GM19468 (cell line): ENCODE results near the gene TBL1Y.

Experiments
- ATAC-seq: cut with Tn5 transposase; IDR thresholded peaks from one replicate; pipeline ENCODE4 v1.9.1; 2021; ENCODE audit warnings: mild to moderate bottlenecking, moderate library complexity, moderate number of reproducible peaks; ENCODE audit not compliant: unreplicated experiment; ENCODE audit errors: extremely low read depth

TBL1Y gene

DNA sequence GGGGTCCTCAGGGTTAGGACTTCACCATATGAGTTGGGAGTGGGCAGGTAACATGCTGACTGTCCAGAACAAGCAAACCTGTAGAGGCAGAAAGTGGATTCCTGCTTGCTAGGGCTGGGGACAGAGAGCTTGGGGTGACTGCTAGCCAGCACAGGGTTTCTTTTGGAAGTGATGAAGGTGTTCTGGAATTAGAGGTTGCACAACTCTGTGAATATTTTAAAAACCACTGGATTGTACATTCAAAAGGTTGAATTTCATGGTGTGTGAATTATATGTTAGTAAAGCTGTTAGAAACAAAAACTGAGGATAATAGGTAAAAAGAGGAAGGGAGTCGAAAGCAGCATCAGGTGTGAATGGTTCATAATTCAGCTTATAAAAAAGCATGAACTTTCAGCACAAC, 57.7 kb downstream of the TBL1Y start:
- no peak for ATAC-seq

DNA sequence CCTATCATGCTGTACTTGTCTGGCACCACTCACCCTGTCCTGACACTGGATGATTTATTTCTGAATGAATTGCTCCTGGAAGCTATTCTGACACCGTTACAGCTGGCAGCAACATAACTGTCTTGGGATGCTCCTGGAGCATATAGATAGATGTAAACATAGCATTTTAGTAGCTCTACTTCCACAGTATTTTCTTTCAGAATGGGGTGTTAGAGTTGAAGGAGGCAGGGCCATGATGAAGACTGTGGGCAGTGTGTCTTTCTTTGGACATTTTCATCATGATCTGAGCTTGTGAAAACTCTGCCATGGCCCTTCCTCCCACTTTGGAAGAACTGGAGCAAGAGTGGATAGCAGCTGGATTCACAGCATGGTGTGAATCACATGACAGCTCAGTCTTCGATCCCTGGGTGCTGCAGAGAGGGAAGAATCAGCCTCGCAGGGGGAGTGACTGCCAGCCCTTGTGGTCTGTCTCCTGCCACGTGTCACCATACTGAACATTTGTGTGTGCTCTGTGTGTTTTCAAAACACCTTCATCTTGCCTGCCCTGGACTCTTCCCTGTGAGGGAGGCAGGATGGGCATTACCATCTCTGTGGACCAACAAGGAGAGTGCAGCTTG, 61.9 kb downstream of the TBL1Y start:
- no peak for ATAC-seq

DNA sequence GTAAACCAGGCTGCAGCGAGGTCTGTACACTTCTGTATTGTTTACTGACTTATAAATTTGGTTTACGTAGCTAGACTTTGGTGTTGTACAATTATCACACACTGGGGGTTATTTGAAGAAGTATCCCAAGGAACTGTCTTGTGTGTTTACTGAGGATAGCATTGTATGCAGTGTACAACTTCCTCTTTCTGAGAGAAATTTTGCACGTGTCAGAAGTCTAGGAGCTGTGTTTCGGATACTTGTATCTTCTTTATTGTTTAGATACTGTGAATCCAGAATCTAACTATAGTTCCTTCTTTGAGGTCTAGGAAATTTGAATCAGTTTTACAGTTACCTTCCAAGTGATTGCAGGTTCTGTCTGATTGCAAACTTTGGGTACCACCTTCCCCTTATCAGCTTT, 64.5 kb downstream of the TBL1Y start:
- no peak for ATAC-seq

DNA sequence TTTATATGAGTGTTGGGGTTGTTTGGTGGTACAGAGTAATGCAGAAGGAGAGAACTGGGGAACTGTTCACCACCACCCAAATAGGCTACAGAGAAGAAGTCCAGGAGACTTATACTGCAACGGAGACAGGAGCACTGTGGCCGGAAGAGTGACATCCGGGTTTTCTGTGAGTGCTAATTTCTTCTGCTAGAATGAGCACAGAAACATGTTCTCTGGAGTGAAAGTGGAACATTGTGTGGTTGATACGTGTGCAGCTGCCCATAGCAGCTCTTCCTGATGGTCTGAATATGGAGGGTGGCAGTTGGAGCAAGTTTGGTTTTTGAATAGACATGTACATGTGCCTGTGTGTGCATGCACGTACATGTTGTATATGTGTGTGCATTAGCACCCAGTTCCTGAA, 67.3 kb downstream of the TBL1Y start:
- no peak for ATAC-seq

DNA sequence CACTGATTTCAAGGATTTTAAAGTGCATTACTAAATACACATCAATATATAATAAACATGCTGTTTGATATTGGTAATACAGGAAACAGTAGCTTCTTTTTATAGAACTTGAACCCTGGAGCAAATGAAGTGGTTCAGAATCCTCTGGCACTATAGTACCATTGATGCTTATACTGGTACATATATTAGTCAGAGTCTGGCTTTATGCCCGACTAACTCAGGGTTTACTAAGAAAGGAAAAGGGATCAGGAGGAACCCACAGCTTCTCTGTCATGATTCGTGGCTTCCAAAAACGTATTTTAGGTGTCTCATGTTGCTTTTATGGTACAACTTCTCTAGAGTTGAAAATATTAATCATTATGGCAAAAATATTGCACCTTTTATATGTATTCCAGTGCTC, 72.7 kb downstream of the TBL1Y start:
- ATAC-seq = no peak

DNA sequence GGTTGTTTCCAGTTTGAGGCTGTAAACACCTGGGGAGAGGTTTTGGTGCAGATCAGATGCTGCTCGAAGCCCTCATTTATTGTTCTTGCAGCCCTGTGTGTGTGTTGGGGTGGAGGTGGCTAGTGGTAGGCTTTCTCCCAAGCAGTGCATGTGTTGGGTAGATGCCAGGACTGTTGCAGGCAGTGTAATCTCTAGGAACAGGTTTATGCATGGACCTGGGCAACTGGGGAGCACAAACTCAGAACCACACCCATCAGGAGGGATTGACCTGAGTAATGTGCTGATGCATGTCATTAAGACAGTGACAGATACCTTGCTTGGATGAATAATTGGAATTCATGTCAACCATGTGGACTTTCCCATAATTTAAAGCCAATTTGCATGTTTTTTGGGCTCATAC, 77.3 kb downstream of the TBL1Y start:
- no peak for ATAC-seq

DNA sequence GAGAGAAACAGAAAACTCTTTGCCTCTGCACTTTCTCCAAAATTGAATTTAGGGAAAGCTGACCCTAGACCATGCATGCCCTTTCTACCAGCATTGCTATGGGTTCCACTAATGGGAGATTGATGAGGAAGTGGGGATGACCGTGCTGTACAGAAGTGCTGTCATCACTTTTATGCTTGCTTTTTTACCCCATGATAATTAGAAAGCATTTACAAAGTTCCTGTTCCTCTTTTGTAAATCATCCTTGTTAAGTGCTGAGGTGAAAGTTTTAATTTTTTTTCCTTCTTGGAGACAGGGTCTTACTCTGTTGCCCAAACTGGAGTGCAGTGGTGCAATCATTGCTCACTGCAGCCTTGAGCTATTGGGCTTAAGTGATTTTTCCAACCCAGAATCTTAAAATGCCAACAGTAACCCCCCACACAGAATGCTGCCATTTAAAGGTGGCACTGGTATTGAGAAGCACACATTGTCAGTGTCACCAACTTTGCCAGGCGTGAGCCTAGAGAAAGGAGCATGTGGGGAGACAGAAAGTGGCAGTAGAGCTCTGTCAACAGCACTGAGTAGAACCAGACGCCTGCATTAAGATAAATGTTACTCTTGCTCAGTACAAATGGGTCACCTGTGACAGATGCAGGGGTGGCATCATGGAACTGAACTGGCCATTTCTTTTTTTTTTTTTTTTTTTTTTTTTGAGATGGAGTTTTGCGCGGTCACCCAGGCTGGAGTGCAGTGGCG, 79.6 kb downstream of the TBL1Y start:
- no peak for ATAC-seq

DNA sequence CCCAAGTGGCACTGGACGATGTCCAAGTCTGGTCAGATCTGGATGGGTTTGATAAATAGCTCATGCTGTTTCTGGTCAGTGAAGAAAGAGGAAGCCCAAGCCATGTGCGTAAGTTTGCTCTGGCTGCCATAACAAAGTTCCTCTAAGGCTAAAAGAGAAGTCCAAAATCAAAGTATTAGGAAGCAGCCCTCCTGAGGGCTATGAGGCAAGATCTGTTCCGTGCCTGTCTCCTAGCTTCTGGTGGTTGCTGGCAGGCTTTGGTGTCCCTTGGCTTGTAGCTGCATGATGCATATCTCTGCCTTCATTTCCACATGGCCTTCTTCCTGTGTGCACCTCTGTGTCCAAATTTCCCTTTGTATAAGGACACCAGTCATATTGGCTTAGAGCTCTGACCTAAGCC, 81.5 kb downstream of the TBL1Y start:
- no peak for ATAC-seq

DNA sequence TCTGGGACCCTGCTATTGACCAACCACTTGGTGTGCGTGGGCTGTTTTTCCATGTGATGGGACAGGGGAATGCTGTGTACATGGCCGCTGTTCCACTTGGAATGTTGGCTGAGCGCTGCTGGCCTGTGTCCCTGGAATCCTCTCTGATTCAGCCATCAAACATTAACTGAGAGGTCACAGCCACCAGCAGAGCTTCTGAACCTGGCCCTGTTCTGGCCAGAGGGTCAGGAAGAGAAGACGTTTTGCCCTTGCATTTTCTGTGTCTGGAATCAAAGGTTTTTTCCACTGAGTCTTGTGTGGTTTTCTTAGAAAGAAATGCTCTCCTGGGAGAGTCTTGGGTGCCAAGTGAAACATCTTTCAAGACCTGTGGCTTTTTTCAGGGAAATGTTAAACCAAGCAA, 85.5 kb downstream of the TBL1Y start:
- no peak for ATAC-seq

DNA sequence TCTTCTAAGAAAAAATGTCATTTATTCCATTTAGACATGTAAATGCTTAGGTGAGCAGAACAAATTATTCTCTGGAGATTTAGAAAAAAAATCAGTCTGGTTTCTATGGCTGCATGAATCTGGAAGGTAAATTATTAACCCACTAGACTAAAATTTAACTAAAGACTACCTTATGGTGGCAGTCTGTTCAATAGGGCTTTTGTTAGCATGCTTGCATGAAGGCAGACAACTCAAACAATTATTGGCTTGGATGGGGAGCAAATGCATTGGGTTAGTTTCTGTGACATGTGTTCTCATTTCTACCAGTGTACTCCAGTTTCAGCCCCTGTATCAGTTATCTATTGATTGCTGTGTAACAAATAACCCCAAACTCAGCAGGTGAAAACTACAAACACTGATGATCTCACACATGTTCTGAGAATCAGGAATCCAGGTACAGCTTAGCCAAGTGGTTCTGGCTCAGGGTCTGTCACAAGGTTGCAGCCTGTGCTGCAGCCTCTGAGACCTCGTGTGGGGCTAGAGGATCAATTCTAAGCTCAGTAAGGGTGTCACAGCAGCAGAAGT, 87.1 kb downstream of the TBL1Y start:
- no peak for ATAC-seq

DNA sequence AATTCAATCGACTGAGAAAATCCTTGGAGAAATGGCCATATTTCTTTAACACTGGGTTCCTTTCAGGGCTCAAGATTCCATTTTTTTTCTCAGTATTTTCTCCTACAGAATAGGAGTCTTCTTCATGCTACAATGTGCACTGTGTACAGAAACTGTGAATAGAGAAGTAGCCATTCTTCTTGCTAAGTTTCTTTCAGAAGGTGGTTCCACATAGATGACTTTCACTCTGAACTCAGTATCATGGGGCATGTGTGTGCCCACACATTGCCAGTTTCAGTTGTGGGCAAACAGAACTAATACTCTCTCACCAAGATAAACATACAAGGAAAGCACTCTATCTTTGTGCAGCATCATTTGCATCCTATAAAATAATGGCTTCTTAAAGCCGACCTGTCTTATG, 89.4 kb downstream of the TBL1Y start:
- ATAC-seq = no peak

DNA sequence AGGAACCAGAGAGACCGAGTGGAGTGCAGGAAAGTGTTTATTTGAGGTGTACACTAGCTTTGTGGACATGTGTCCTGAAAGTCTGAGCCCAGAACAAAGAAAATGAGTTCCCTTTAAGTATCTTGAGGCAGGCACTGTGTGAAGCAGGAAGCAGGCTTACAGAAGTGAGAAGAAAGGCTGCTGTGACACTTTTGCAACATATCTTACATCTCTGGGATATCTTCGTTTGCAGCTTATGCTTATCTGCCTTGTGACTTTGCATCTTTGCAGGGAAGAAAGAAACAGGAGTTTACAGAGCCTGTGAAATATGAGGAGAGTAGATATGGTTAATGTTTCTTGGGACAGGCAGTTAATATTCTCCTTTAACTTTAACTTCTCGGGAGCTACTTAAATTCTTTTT, 92.1 kb downstream of the TBL1Y start:
- no peak for ATAC-seq

DNA sequence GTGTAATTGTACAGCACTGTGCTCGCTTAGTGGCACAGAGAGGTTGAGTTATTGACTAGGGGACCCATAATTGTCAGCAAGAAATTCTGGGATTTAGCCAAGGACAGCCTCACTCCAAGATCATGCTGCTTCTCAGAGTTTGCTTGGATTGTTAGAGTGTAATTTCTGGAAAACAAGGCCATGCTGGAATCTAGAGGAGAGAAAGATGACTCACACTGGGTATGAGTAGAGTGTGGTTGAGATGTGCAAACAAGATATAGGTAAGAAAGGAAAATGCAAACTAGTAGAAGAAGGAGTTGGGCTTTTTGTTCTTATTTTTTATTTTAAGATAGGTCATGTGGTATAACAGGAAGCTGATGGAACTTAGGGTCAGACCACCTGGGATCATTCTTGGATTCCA, 97.4 kb downstream of the TBL1Y start:
- no peak for ATAC-seq

DNA sequence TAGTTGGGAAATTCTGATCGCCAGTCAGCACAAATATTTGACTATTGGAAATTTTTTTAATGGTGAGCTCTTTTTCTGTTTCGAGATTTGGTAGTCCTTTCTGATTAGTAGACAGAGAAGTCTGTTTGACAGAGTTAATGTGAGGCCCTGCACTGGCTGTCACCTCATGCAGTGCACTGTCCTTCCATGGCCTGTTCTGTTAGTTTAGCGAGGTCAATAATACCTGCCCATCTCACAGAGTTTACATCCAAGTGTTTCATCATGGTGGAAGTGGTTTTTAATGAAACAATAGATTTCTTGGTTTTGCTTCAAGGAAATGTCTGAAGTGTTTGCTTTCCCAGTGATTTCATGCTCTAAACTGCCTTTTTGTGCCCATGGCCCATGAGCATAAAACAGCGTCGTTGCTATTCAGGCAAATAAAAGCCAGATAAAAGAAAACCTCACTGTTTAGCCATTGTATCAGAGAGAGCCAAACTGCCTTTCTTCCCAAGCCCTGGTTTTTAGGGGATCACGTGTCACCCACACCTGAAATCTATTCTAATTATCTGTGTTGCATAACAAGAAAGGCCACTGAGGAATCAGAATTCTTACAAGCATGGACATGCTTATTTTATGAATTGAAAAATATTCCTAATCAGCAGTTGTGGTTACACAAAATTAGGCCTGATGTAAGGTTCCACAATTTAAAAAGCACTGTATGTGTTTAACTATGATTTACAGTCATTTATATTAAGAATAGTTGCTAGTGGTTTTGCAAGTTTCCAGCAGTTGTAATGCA, 98.3 kb downstream of the TBL1Y start:
- ATAC-seq = no peak

DNA sequence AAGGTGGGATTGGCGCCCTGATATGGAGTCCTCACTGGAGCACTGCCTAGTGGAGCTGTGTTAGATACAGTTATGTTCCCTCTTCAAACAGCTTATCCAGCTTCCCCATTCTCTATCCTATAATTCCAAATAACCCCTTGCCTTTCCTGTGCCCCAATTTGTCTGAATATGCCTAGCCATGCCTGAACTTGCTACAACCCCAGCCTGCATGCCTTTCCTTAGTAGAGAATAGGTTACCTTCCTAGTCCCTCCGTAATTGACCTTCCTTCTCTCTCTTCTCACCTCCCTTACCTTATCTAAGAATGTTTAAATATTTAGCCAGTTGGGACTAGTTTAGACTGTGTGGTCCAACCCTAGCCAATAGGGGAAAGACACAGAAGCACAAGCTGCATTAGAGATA, 102.6 kb downstream of the TBL1Y start:
- ATAC-seq = no peak

DNA sequence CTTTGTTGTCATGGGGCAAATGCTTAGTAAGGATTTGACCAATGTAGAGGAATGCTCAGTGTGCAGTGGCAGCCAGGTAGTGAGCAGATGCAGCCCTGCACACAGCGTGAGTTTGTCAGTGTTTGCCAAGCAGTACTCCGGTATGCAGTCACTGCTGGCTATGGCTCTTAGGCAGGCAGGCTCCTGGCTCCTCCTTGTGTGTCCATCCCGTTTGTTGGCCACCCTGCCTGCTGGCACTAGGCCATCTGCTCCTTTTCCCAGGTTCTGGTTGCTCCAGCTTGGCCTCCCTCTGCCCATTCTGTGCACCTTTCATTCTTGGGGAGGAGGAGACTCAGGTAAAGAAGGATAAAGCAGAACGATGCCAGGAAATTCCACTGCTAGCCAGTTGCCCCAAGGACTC, 106.0 kb downstream of the TBL1Y start:
- ATAC-seq = no peak

DNA sequence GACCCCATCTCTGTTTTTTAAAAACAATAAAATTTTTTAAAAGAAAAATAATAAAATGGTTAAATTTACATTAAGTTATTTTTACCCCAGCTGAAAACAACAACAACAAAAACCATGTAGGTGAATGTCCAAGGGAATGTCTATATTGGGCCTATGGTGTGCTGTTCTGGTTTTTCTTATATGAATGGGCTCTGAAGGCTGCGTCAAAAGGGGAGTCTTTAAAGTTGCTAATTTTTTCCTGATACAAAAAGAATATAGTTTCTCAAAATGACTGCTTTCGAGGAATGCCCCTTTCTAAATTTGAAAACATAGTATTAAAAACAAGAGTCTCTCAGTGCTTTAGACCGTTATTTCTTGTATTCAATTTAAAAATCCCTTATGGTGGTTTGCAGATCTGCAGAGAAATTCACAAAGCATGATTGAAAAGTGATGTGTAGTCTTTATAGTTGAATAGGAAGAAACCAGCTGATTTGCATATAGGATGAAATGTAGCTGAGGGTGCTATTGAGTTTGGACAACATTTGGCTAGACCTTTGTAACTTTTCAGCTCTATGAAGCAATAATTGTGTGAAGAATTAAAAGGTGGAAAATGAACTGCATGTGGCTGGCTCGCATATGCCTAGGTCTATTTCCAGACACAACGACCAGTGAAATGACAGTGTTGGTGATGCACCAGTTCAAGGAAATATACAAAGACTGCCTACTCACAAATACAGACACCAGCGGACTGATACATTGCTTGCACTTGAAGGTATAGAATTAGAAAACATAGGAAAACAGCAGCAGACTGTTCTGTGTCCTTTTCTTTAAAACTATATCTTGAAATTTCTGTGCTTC, 107.0 kb downstream of the TBL1Y start:
- no peak for ATAC-seq

DNA sequence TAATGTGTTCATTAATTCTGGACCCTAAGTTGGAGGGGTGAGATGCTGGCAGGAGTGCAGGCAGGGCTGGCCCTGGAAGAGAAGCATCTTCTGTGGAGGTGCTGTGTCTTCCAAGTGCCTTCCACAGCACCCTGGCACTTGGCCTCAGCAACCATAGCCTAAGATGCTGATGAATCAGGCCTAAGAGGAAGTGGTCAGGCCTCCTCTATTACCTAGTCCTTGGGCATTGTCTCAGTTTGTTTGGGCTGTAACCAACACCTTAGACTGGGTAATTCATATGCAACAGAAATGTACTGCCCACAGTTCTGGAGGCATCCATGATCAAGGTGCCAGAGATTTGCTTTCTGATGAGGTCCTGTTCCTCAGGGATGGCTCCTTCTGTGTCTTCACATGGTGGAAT, 128.5 kb downstream of the TBL1Y start:
- ATAC-seq = no peak

DNA sequence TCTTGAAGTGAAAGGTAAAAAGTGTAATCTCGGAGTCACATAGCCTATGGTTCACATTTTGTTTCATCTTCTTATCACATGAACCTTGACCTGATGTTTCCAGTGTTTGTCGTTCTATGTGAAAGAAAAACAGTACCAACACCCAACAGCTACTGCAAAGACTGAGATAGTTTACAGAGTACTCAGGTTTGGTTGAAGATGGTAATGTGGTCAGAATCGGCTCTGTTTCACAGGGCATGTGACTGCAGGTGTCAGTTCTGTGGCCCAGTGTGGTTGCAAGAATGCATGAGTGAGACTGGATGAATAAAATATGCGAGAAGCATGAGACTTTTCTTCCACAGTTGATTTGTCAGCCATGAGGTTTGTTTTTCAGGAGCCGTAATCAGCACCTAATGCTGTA, 130.2 kb downstream of the TBL1Y start:
- ATAC-seq = no peak

DNA sequence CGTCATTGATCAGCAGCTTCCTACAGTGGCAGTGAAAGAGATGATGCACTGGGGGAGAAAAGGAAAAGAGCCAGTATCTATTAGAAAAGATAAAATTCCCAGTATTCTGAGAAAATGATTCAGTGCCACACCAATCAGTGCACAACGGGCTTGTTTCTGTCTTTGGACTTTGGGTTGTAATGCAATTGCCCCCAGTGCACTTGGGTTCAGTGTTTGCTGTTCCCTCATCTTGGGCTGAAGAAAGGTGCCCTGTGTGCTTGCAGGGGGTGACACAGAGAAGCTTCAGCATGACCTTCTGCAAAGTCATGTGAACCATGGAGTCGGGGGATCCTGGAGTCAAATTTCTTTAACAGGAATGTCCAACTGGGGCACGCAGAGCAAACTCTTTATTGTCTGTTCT, 131.5 kb downstream of the TBL1Y start:
- ATAC-seq = no peak
